Smooth muscle cell (in vitro differentiated cells): ENCODE measurements around the gene PHLDB1. TPM values are rescaled to one million over a fixed set of nuclear protein-coding genes. Genes with fewer than 3 reads are reported as not detected.

Experiments used
- DNase-seq: peaks from one replicate; lab custom pipeline; 2025; ENCODE audit not compliant: unreplicated experiment; lab: John Stamatoyannopoulos, UW
- H2AFZ ChIP-seq: fragments of 200-600 bp; sonication (generic); 2 replicates; pipeline ENCODE4 v1.6.0; 2016; ENCODE audit warnings: antibody characterized with exemption, low read depth, mild to moderate bottlenecking
- H3F3A ChIP-seq: fragments of 200-600 bp; sonication (generic); 2 replicates; pipeline ENCODE4 v1.6.0; 2017; ENCODE audit warnings: antibody characterized with exemption, low read depth
- H3K27ac ChIP-seq: fragments of 200-600 bp; sonication (generic); 2 replicates; pipeline ENCODE4 v1.5.1; 2016; ENCODE audit warnings: low read depth, mild to moderate bottlenecking
- H3K27me3 ChIP-seq: fragments of 200-600 bp; sonication (generic); 2 replicates; pipeline ENCODE4 v1.6.1; 2016; ENCODE audit warnings: low read depth, mild to moderate bottlenecking
- H3K36me3 ChIP-seq: fragments of 200-600 bp; sonication (generic); 2 replicates; pipeline ENCODE4 v1.5.1; 2016; ENCODE audit warnings: low read depth
- H3K4me1 ChIP-seq: fragments of 200-600 bp; sonication (generic); 2 replicates; pipeline ENCODE4 v1.5.1; 2016; ENCODE audit warnings: low read depth
- H3K4me2 ChIP-seq: fragments of 200-600 bp; sonication (generic); 2 replicates; pipeline ENCODE4 v1.6.0; 2016; ENCODE audit warnings: mild to moderate bottlenecking
- H3K4me3 ChIP-seq: fragments of 200-600 bp; sonication (generic); 2 replicates; pipeline ENCODE4 v1.5.1; 2016; ENCODE audit warnings: mild to moderate bottlenecking
- H3K79me2 ChIP-seq: fragments of 200-600 bp; sonication (generic); 2 replicates; pipeline ENCODE4 v1.6.0; 2016; ENCODE audit warnings: low read depth, mild to moderate bottlenecking
- H3K9ac ChIP-seq: fragments of 200-600 bp; sonication (generic); 2 replicates; pipeline ENCODE4 v1.6.0; 2016; ENCODE audit warnings: low read depth
- H3K9me3 ChIP-seq: fragments of 200-600 bp; sonication (generic); replicated peaks from 2 replicates; pipeline ENCODE4 v1.5.1; 2016; ENCODE audit warnings: low read depth
- H4K20me1 ChIP-seq: fragments of 200-600 bp; sonication (generic); 2 replicates; pipeline ENCODE4 v1.6.0; 2016; ENCODE audit warnings: low read depth
- CTCF ChIP-seq: fragments of 200-600 bp; sonication (generic); IDR thresholded peaks from 2 replicates; pipeline ENCODE4 v1.5.1; 2017; ENCODE audit warnings: borderline replicate concordance, mild to moderate bottlenecking, antibody characterized with exemption; ENCODE audit not compliant: insufficient read depth, poor library complexity, severe bottlenecking
- WGBS: methylation state at CpG from one replicate; pipeline ENCODE4 v1.1.7; 2016; ENCODE audit warnings: low lambda C conversion rate; 5-methylcytosine and 5-hydroxymethylcytosine counted together
- polyA plus RNA-seq: library from polyadenylated mRNA; unstranded; fragments of >200 nt; fragmentation: Nextera tagmentation; extraction: Ambion mirVana; gene quantifications from 2 replicates; pipeline ENCODE4 v1.2.1, GENCODE V29; 2016
- total RNA-seq: library from RNA; depleted of rRNA; stranded (reverse); fragments of >200 nt; gene quantifications from 2 replicates; pipeline ENCODE4 v1.2.3, GENCODE V29; 2014

PHLDB1 gene
- total and polyA plus RNA-seq, 2 experiments from 2014 or later, result 86.0 to 89.0 TPM

GRCh38 chr11:118625976-118626375, 18.6 kb downstream of the PHLDB1 start:
- H3K9ac ChIP-seq, result no peak overlapping the region
- no peak for DNase-seq
- H3K27me3 ChIP-seq, result no peaks in the 10 kb centered on the region
- H3K79me2 ChIP-seq, result peaks cover 31% of the 10 kb centered on the region
- no peak for TF ChIP-seq CTCF
- 89% methylated on average over 2 of the region's 2 CpGs for WGBS
- H3K4me2 ChIP-seq, result no peak overlapping the region
- peaks cover 83% of the 10 kb centered on the region for H4K20me1 ChIP-seq
- H3K36me3 ChIP-seq, result no peaks in the 10 kb centered on the region
- no peak overlapping the region for H3K4me3 ChIP-seq
- H3K4me1 ChIP-seq, result peaks cover 9% of the 10 kb centered on the region
- H2AFZ ChIP-seq, result no peak overlapping the region
- no peaks in the 10 kb centered on the region for H3K9me3 ChIP-seq
- peaks cover 6% of the 10 kb centered on the region for H3F3A ChIP-seq
- no peak overlapping the region for H3K27ac ChIP-seq

GRCh38 chr11:118627566-118627965, 20.2 kb downstream of the PHLDB1 start:
- Histone ChIP-seq H3K9ac (no peak overlapping the region), H3K27me3 (no peaks in the 10 kb centered on the region), H3K79me2 (peaks cover 35% of the 10 kb centered on the region), H4K20me1 (peaks cover 99% of the 10 kb centered on the region), H3K4me3 (no peak overlapping the region), H3F3A (no peaks in the 10 kb centered on the region), H3K4me2 (no peak overlapping the region), H3K9me3 (no peaks in the 10 kb centered on the region), H2AFZ (no peak overlapping the region), H3K27ac (no peak overlapping the region), H3K4me1 (peaks cover 9% of the 10 kb centered on the region), H3K36me3 (no peaks in the 10 kb centered on the region)
- 94% methylated on average over 10 of the region's 10 CpGs for WGBS
- no peak for TF ChIP-seq CTCF
- DNase-seq, result no peak

- no peaks in the 10 kb centered on the region for H3F3A ChIP-seq
- peaks cover 5% of the 10 kb centered on the region for H3K4me1 ChIP-seq
- H3K9ac ChIP-seq, result no peak overlapping the region
- no peak overlapping the region for H2AFZ ChIP-seq
- DNase-seq, result no peak
- TF ChIP-seq CTCF, result no peak
- peaks cover 99% of the 10 kb centered on the region for H4K20me1 ChIP-seq
- WGBS, result 97% methylated on average over 20 of the region's 20 CpGs
- H3K79me2 ChIP-seq, result peaks cover 33% of the 10 kb centered on the region
- no peaks in the 10 kb centered on the region for H3K9me3 ChIP-seq
- no peak overlapping the region for H3K4me3 ChIP-seq
- no peaks in the 10 kb centered on the region for H3K36me3 ChIP-seq
- H3K27ac ChIP-seq, result no peak overlapping the region
- H3K4me2 ChIP-seq, result no peak overlapping the region
- H3K27me3 ChIP-seq, result no peaks in the 10 kb centered on the region
Observed at GRCh38 chr11:118628031-118628430, 20.6 kb downstream of the PHLDB1 start.

GRCh38 chr11:118628432-118628831, 21.0 kb downstream of the PHLDB1 start:
- TF ChIP-seq CTCF, result no peak
- H3K27me3 ChIP-seq, result no peaks in the 10 kb centered on the region
- peaks cover 28% of the 10 kb centered on the region for H3K79me2 ChIP-seq
- H3K4me1 ChIP-seq, result peaks cover 1% of the 10 kb centered on the region
- peaks cover 99% of the 10 kb centered on the region for H4K20me1 ChIP-seq
- H3K36me3 ChIP-seq, result no peaks in the 10 kb centered on the region
- 97% methylated on average over 13 of the region's 13 CpGs for whole genome bisulfite sequencing
- H2AFZ ChIP-seq, result no peak overlapping the region
- no peak for DNase-seq
- H3F3A ChIP-seq, result no peaks in the 10 kb centered on the region
- no peak overlapping the region for H3K9ac ChIP-seq
- no peak overlapping the region for H3K27ac ChIP-seq
- no peak overlapping the region for H3K4me2 ChIP-seq
- no peaks in the 10 kb centered on the region for H3K9me3 ChIP-seq
- no peak overlapping the region for H3K4me3 ChIP-seq
